GM18868 (cell line): ENCODE results near the gene PEPD.
"Not testable (repeated sequence)": the region's sequence is repeated elsewhere in the genome, so short reads cannot be mapped to it uniquely, and the experiment has no call there.

Source experiments
- ATAC-seq: cut with Tn5 transposase; IDR thresholded peaks from one replicate; pipeline ENCODE4 v1.9.1; 2021; ENCODE audit warnings: mild to moderate bottlenecking, moderate library complexity; ENCODE audit not compliant: unreplicated experiment

The PEPD gene

DNA sequence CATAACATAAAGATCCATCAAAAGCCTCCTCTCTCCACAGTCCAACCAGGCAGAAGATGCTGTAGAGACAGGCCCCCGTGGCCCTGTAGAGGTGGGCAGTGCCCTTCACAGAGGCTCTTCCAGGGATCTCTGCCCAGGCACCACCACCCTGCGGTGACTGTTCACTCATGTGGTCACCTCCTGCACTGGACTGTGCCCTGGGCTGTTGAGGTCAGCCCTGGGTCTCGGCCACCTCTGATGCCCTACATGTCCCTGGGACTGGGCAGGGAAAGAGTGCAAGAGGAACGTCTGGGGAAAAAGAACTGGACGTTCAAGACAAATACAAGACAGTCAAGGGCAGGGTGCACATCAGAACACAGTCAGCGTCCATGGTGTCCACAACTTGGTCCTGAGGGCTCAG is 22.3 kb downstream of the PEPD start:
- ATAC-seq: no peak

DNA sequence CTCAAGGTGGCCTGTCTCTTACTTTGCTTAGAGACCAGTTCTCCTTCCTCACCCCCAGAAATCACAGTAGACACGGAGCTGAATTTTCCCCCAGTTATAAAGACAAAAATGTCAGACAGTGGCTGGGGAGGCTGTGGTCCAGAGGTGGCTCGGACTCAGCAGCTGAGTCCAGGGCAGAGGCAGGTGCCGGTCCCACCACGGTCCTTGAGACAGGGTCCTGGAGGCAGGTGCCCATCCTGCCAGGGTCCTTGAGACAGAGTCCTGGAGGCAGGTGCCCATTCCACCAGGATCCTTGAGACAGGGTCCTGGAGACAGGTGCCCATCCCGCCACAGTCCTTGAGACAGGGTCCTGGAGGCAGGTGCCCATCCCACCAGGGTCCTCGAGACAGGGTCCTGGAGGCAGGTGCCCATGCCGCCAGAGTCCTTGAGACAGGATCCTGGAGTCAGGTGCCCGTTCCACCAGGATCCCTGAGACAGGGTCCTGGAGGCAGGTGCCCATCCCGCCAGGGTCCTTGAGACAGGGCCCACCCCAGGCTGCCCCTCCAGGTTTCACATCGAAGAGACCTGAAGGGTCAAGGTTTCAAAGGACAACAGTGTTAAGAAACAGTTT is 23.1 kb downstream of the PEPD start:
- no peak for ATAC-seq

GRCh38 chr19:33497778-33498175 is 23.8 kb downstream of the PEPD start:
- ATAC-seq: no peak

DNA sequence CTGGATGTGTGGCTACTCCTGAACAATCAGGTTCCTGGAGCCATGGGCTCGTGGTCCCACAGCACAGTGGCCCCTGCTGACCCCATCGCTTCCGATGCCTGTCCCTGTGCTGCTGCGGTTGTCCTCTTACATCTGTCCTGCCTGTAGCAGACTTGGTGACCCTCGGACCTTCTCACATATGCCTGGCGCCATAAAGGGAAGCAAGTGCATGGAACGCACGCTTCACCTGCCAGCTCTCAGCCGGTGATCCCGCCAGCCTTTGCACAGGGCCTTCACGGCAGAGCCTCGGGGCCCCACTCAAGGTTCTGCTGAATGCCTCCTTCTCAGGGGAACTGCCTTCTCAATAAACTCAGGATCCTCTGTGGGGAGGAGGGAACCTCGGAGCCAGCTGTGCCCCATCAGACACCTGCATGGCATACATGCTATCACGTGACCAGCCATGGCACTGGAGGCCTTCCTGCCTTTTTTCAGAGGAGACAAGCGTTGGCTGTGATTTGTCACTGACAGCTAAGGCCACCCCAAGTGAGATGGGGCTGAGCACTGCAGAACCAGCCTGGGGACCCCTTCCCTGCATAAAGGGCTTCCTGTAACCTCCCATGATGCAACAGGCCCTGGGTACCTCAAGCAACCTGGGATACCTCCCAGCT is 24.3 kb downstream of the PEPD start:
- no peak for ATAC-seq

- no peak for ATAC-seq
Observed at GRCh38 chr19:33496038-33496895, 25.3 kb downstream of the PEPD start.

GRCh38 chr19:33493401-33494275 is 28.0 kb downstream of the PEPD start:
- no peak for ATAC-seq

GRCh38 chr19:33492951-33493350 is 28.6 kb downstream of the PEPD start:
- no peak for ATAC-seq

DNA sequence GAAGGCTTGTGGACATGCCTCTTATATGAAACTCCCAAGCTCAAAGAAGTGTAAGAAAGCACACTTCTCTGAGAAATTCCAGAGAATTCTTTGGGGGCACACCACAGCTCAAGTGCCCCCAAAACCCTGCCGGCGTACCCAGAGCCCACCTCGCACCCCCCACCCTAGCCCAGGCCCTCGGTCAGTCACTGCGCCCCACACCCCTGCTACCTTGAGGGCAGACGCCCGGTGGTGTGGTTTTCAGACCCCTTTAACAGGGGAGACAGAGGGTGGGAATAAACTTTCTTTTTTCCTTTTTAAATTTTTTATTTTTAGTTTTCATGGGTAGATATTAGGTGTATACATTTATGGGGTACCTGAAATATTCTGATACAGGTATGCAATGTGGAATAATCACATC is 29.5 kb downstream of the PEPD start:
- no peak for ATAC-seq

- not testable (repeated sequence) for ATAC-seq
Observed at GRCh38 chr19:33490596-33490995, 31.0 kb downstream of the PEPD start.

DNA sequence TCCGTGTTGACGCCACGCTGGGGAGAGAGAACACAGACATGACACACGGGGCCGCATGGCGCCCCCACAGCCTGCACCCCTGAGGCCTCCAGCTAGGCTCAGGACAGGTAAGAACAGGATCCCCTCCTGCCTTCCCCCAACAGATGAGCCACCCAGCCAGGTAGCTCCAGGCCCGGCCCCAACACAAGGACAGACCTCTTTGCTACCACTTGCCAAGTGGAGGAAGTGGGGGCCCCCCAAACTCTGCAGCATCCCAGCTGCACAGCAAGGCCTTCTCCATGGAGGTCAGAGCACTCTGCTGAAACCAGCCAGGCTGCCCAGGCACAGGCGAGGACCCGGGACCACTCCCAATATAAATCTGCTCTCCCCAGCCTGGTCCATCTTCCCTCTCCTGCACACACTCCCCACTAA is 31.5 kb downstream of the PEPD start:
- ATAC-seq: no peak

DNA sequence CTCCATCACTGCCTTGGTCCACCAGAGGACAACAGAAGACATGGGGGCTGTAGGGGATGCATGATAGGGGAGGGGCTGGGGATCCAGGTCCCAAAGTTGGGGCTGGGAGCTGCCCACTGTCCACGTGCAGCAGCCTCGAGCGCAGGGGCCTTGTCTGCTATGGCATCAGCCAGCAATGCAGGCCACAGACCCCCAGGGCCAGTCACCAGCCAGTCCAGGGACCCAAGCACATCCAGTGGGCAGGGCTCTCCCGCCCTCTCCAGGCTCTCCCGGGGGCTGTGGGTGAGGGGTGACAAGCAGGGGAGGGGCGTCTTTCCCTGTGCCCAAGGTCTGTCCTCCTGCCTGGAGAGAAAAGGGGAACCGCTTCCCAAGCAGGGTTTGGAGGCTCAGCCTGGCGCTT is 32.8 kb downstream of the PEPD start:
- no peak for ATAC-seq

- ATAC-seq: no peak
Observed at GRCh38 chr19:33487901-33488800, 33.4 kb downstream of the PEPD start.

GRCh38 chr19:33486936-33487811 is 34.4 kb downstream of the PEPD start:
- no peak for ATAC-seq

GRCh38 chr19:33486407-33486806 is 35.2 kb downstream of the PEPD start:
- ATAC-seq: no peak

- ATAC-seq: no peak
Observed at GRCh38 chr19:33484226-33484774, 37.3 kb downstream of the PEPD start.

DNA sequence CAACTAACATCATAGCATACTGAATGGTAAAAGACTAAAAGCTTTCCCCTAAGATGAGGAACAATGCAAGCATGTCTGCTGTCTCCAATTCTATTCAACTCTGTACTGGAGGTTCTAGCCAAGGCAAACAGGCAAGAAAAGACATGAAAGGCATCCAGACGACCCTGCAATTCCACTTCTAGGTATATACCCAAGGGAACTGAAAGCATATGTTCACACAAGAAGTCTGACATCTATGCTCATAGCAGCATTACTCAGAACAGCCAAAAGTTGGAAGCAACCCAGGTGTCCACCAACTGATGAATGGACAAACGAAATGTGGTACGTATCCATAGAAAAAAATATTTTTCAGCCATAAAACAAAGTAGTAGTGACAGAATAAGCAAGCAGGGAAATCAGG is 39.1 kb downstream of the PEPD start:
- ATAC-seq: no peak

GRCh38 chr19:33481863-33482262 is 39.7 kb downstream of the PEPD start:
- no peak for ATAC-seq

DNA sequence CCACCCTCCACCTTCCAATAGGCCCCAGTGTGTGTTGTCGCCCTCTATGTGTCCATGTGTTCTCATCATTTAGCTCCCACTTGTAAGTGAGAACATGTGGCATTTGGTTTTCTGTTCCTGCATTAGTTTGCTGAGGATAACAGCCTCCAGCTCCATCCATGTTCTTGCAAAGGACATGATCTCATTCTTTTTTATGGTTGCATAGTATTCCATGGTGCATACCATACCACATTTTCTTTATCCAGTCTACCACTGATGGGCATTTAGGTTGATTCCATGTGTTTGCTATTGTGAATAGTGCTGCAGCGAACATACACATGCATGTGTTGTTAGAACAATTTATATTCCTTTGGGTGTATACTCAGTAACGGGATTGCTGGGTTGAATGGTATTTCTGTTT is 42.0 kb downstream of the PEPD start:
- ATAC-seq: not testable (repeated sequence)

GRCh38 chr19:33477781-33478180 is 43.8 kb downstream of the PEPD start:
- ATAC-seq: no peak
